Progenitor cell of endocrine pancreas (in vitro differentiated cells): ENCODE data around the gene ABI3. TPM values are rescaled to one million over a fixed set of nuclear protein-coding genes. Genes with fewer than 3 reads are reported as not detected.

Experiments used
- DNase-seq: peaks from one replicate; pipeline ENCODE4 v3.0.0; 2021; ENCODE audit warnings: low spot score; ENCODE audit not compliant: unreplicated experiment
- H3K27ac Mint-ChIP-seq: 2 replicates; pipeline ENCODE4 v1.8.0; 2021; ENCODE audit warnings: mild to moderate bottlenecking, moderate library complexity, mixed read lengths
- H3K27me3 Mint-ChIP-seq: 2 replicates; pipeline ENCODE4 v1.8.0; 2021; ENCODE audit warnings: mixed read lengths
- H3K36me3 Mint-ChIP-seq: 2 replicates; pipeline ENCODE4 v1.8.0; 2022; ENCODE audit warnings: mixed read lengths; ENCODE audit not compliant: insufficient read depth
- H3K4me1 Mint-ChIP-seq: 2 replicates; pipeline ENCODE4 v1.8.0; 2021; ENCODE audit warnings: low read depth, mixed read lengths
- H3K4me3 Mint-ChIP-seq: 2 replicates; pipeline ENCODE4 v1.8.0; 2021; ENCODE audit warnings: low read depth, mild to moderate bottlenecking, moderate library complexity, mixed read lengths
- H3K9me3 Mint-ChIP-seq: 2 replicates; pipeline ENCODE4 v1.8.0; 2021; ENCODE audit warnings: low read depth, mixed read lengths
- total RNA-seq: library from RNA; stranded (reverse); gene quantifications from 2 replicates; pipeline ENCODE4 v1.2.1, GENCODE V29; 2021
- TF ChIP-seq, protein P1 (sequence below): fragments of 200-600 bp; sonication (generic); IDR thresholded peaks from one replicate; pipeline ENCODE4 v1.5.0; 2021; ENCODE audit warnings: antibody characterized with exemption, mild to moderate bottlenecking; ENCODE audit not compliant: unreplicated experiment

Gene ABI3
- total RNA-seq, 1 donor from 2014 or later, result not detected

GRCh38 chr17:49229076-49229804, 18.7 kb downstream of the ABI3 start:
- Mint-ChIP-seq H3K27me3 (peaks cover 66% of the 10 kb centered on the region), H3K9me3 (no peaks in the 10 kb centered on the region), H3K4me3 (peak overlapping the region; percentile 45), H3K36me3 (no peaks in the 10 kb centered on the region), H3K4me1 (peaks cover 4% of the 10 kb centered on the region), H3K27ac (no peak overlapping the region)
- no peak for DNase-seq
- TF ChIP-seq, protein P1, sequence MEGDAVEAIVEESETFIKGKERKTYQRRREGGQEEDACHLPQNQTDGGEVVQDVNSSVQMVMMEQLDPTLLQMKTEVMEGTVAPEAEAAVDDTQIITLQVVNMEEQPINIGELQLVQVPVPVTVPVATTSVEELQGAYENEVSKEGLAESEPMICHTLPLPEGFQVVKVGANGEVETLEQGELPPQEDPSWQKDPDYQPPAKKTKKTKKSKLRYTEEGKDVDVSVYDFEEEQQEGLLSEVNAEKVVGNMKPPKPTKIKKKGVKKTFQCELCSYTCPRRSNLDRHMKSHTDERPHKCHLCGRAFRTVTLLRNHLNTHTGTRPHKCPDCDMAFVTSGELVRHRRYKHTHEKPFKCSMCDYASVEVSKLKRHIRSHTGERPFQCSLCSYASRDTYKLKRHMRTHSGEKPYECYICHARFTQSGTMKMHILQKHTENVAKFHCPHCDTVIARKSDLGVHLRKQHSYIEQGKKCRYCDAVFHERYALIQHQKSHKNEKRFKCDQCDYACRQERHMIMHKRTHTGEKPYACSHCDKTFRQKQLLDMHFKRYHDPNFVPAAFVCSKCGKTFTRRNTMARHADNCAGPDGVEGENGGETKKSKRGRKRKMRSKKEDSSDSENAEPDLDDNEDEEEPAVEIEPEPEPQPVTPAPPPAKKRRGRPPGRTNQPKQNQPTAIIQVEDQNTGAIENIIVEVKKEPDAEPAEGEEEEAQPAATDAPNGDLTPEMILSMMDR, result no peak

- H3K36me3 Mint-ChIP-seq, result no peaks in the 10 kb centered on the region
- no peak for DNase-seq
- peak overlapping the region; percentile 67 for H3K4me3 Mint-ChIP-seq
- TF ChIP-seq, protein P1, result no peak
- no peaks in the 10 kb centered on the region for H3K9me3 Mint-ChIP-seq
- H3K27me3 Mint-ChIP-seq, result peaks cover 60% of the 10 kb centered on the region
- no peak overlapping the region for H3K27ac Mint-ChIP-seq
- peaks cover 3% of the 10 kb centered on the region for H3K4me1 Mint-ChIP-seq
Observed at GRCh38 chr17:49229805-49230600, 19.5 kb downstream of the ABI3 start.

GRCh38 chr17:49230636-49231562, 20.4 kb downstream of the ABI3 start, which contains the start of gene PHOSPHO1:
Gene PHOSPHO1, minus strand, starts transcription at chr17:49230787. Its CDS starts 4,096 bp downstream, at chr17:49226691.
- Mint-ChIP-seq H3K36me3 (no peaks in the 10 kb centered on the region), H3K9me3 (no peaks in the 10 kb centered on the region), H3K4me1 (peaks cover 3% of the 10 kb centered on the region), H3K27ac (no peak within 1 kb of the TSS), H3K4me3 (peak within 1 kb of the TSS; percentile 67), H3K27me3 (peaks cover 56% of the 10 kb centered on the region)
- TF ChIP-seq, protein P1, result no peak
- peak; percentile 79 for DNase-seq

GRCh38 chr17:49231563-49231894, 21.0 kb downstream of the ABI3 start:
- Mint-ChIP-seq H3K4me1 (peaks cover 3% of the 10 kb centered on the region), H3K4me3 (no peak overlapping the region), H3K27ac (no peak overlapping the region), H3K27me3 (peaks cover 52% of the 10 kb centered on the region), H3K36me3 (no peaks in the 10 kb centered on the region), H3K9me3 (no peaks in the 10 kb centered on the region)
- DNase-seq, result no peak
- TF ChIP-seq, protein P1, result no peak
